GM18873 (cell line): ENCODE results near the gene DOK7.
"Not testable (repeated sequence)": the region's sequence is repeated elsewhere in the genome, so short reads cannot be mapped to it uniquely, and the experiment has no call there.

Source experiments
- ATAC-seq: cut with Tn5 transposase; IDR thresholded peaks from one replicate; pipeline ENCODE4 v1.9.1; 2021; ENCODE audit warnings: mild to moderate bottlenecking, moderate library complexity, moderate number of reproducible peaks; ENCODE audit not compliant: unreplicated experiment, low FRiP score

Gene DOK7

GRCh38 chr4:3498407-3498806, 35.3 kb downstream of the DOK7 start:
- no peak for ATAC-seq

GRCh38 chr4:3498901-3499510, 35.9 kb downstream of the DOK7 start:
- no peak for ATAC-seq

GRCh38 chr4:3499710-3500109, 36.6 kb downstream of the DOK7 start:
- ATAC-seq: no peak

- ATAC-seq: no peak
These were observed 37.0 kb downstream of the DOK7 start for GRCh38 chr4:3500111-3500510.

- no peak for ATAC-seq
These were observed 37.6 kb downstream of the DOK7 start for GRCh38 chr4:3500634-3501101.

- no peak for ATAC-seq
These were observed 38.2 kb downstream of the DOK7 start for GRCh38 chr4:3501126-3501824.

- no peak for ATAC-seq
These were observed 38.8 kb downstream of the DOK7 start for GRCh38 chr4:3501825-3502425.

- ATAC-seq: no peak
These were observed 40.1 kb downstream of the DOK7 start for GRCh38 chr4:3502941-3503936.

- no peak for ATAC-seq
These were observed 42.1 kb downstream of the DOK7 start for GRCh38 chr4:3505231-3505630.

GRCh38 chr4:3508542-3508941, 45.4 kb downstream of the DOK7 start:
- no peak for ATAC-seq

- ATAC-seq: no peak
These were observed 47.4 kb downstream of the DOK7 start for GRCh38 chr4:3510481-3510880.

GRCh38 chr4:3511187-3511586, 48.1 kb downstream of the DOK7 start:
- no peak for ATAC-seq

GRCh38 chr4:3511601-3512000, 48.5 kb downstream of the DOK7 start:
- ATAC-seq: not testable (repeated sequence)

GRCh38 chr4:3512279-3512678, 49.2 kb downstream of the DOK7 start:
- no peak for ATAC-seq

GRCh38 chr4:3512719-3513118, 49.6 kb downstream of the DOK7 start:
- ATAC-seq: no peak

GRCh38 chr4:3513807-3514206, 50.7 kb downstream of the DOK7 start:
- ATAC-seq: no peak

GRCh38 chr4:3514221-3514780, 51.2 kb downstream of the DOK7 start:
- no peak for ATAC-seq

- ATAC-seq: no peak
These were observed 51.8 kb downstream of the DOK7 start for GRCh38 chr4:3514806-3515501.

GRCh38 chr4:3515646-3516045, 52.5 kb downstream of the DOK7 start:
- no peak for ATAC-seq
